ENCODE results near the gene SMC1B. TPM values are rescaled to one million over a fixed set of nuclear protein-coding genes. Genes with fewer than 3 reads are reported as not detected.

SMC1B gene
- total and polyA plus RNA-seq, 5 donors from 2014 or later = not detected

- Histone ChIP-seq H3K27ac (ENCODE audit: insufficient read depth, low read length, poor library complexity, severe bottlenecking) (no peak overlapping the region), H3K27me3 (ENCODE audit: control insufficient read depth, insufficient read depth, low read length) (no peaks in the 10 kb centered on the region), H3K4me3 (ENCODE audit: low read depth, low read length) (no peak overlapping the region), H3K9me3 (ENCODE audit: control insufficient read depth in 2 of 2, low read length in 2 of 2) (no peaks in the 10 kb centered on the region), H3K36me3 (ENCODE audit: control insufficient read depth, insufficient read depth, low read length) (no peaks in the 10 kb centered on the region), H3K4me1 (ENCODE audit: control insufficient read depth, insufficient read depth, low read length, poor library complexity, severe bottlenecking) (peaks cover 10% of the 10 kb centered on the region)
- Mint-ChIP-seq H3K4me3 (no peak overlapping the region), H3K27ac (no peak overlapping the region), H3K36me3 (no peaks in the 10 kb centered on the region), H3K27me3 (no peaks in the 10 kb centered on the region), H3K4me1 (peaks cover 0 to 8% (median 4%) of the 10 kb centered on the region in 4 donors), H3K9me3 (peaks cover 0 to 4% (median 0%) of the 10 kb centered on the region in 7 donors)
- no peak for ATAC-seq (ENCODE audit: low read depth in 2 of 2)
- no peak for DNase-seq
Measured at GRCh38 chr22:45418056-45418769, 4.8 kb upstream of the SMC1B start.

GRCh38 chr22:45413013-45413367 is 409 bp downstream of the SMC1B start:
- H3K27ac ChIP-seq (ENCODE audit: insufficient read depth, low read length, poor library complexity, severe bottlenecking) = no peak overlapping the region
- Mint-ChIP-seq H3K36me3 (no peaks in the 10 kb centered on the region), H3K27ac (no peak overlapping the region), H3K9me3 (peaks cover 0 to 4% (median 0%) of the 10 kb centered on the region in 7 donors), H3K4me3 (peak overlapping the region in 2 of 4 donors; percentile 58 to 70), H3K27me3 (peaks cover 7% of the 10 kb centered on the region), H3K4me1 (peaks cover 0 to 14% (median 6%) of the 10 kb centered on the region in 4 donors)
- DNase-seq (no peak), ATAC-seq (ENCODE audit: low read depth in 2 of 2) (no peak)
- H3K36me3 ChIP-seq (ENCODE audit: control insufficient read depth, insufficient read depth, low read length) = no peaks in the 10 kb centered on the region
- H3K27me3 ChIP-seq (ENCODE audit: control insufficient read depth, insufficient read depth, low read length) = peaks cover 1% of the 10 kb centered on the region
- peaks cover 14% of the 10 kb centered on the region for H3K4me1 ChIP-seq (ENCODE audit: control insufficient read depth, insufficient read depth, low read length, poor library complexity, severe bottlenecking)
- no peaks in the 10 kb centered on the region for H3K9me3 ChIP-seq (ENCODE audit: control insufficient read depth in 2 of 2, low read length in 2 of 2)
- no peak overlapping the region for H3K4me3 ChIP-seq (ENCODE audit: low read depth, low read length)

GRCh38 chr22:45407793-45408192 is 5.6 kb downstream of the SMC1B start:
- no peaks in the 10 kb centered on the region for H3K9me3 ChIP-seq (ENCODE audit: control insufficient read depth in 2 of 2, low read length in 2 of 2)
- Mint-ChIP-seq H3K4me1 (peaks cover 0 to 6% (median 2%) of the 10 kb centered on the region in 4 donors), H3K27ac (no peak overlapping the region), H3K4me3 (no peak overlapping the region), H3K27me3 (peaks cover 18% of the 10 kb centered on the region), H3K36me3 (peaks cover 4% of the 10 kb centered on the region), H3K9me3 (peaks cover 0 to 11% (median 4%) of the 10 kb centered on the region in 7 donors)
- no peaks in the 10 kb centered on the region for H3K4me1 ChIP-seq (ENCODE audit: control insufficient read depth, insufficient read depth, low read length, poor library complexity, severe bottlenecking)
- H3K27me3 ChIP-seq (ENCODE audit: control insufficient read depth, insufficient read depth, low read length) = peaks cover 1% of the 10 kb centered on the region
- H3K36me3 ChIP-seq (ENCODE audit: control insufficient read depth, insufficient read depth, low read length) = no peaks in the 10 kb centered on the region
- no peak overlapping the region for H3K27ac ChIP-seq (ENCODE audit: insufficient read depth, low read length, poor library complexity, severe bottlenecking)
- DNase-seq = no peak
- no peak for ATAC-seq (ENCODE audit: low read depth in 2 of 2)
- H3K4me3 ChIP-seq (ENCODE audit: low read depth, low read length) = no peak overlapping the region

- Histone ChIP-seq H3K27ac (ENCODE audit: insufficient read depth, low read length, poor library complexity, severe bottlenecking) (no peak overlapping the region), H3K27me3 (ENCODE audit: control insufficient read depth, insufficient read depth, low read length) (peaks cover 2% of the 10 kb centered on the region), H3K36me3 (ENCODE audit: control insufficient read depth, insufficient read depth, low read length) (no peaks in the 10 kb centered on the region), H3K9me3 (ENCODE audit: control insufficient read depth in 2 of 2, low read length in 2 of 2) (no peaks in the 10 kb centered on the region), H3K4me1 (ENCODE audit: control insufficient read depth, insufficient read depth, low read length, poor library complexity, severe bottlenecking) (no peaks in the 10 kb centered on the region), H3K4me3 (ENCODE audit: low read depth, low read length) (no peak overlapping the region)
- H3K36me3 Mint-ChIP-seq = no peaks in the 10 kb centered on the region
- peaks cover 19% of the 10 kb centered on the region for H3K27me3 Mint-ChIP-seq
- H3K27ac Mint-ChIP-seq = no peak overlapping the region
- ATAC-seq (ENCODE audit: low read depth in 2 of 2) = no peak
- no peaks in the 10 kb centered on the region for H3K4me1 Mint-ChIP-seq
- peaks cover 0 to 5% (median 0%) of the 10 kb centered on the region in 7 donors for H3K9me3 Mint-ChIP-seq
- no peak overlapping the region for H3K4me3 Mint-ChIP-seq
- no peak for DNase-seq
Measured at GRCh38 chr22:45402466-45402985, 10.9 kb downstream of the SMC1B start.

GRCh38 chr22:45399712-45400445 is 13.5 kb downstream of the SMC1B start:
- DNase-seq = no peak
- H3K27ac Mint-ChIP-seq = no peak overlapping the region
- H3K36me3 ChIP-seq (ENCODE audit: control insufficient read depth, insufficient read depth, low read length) = no peaks in the 10 kb centered on the region

GRCh38 chr22:45398214-45398613 is 15.2 kb downstream of the SMC1B start:
- no peaks in the 10 kb centered on the region for H3K4me1 ChIP-seq (ENCODE audit: control insufficient read depth, insufficient read depth, low read length, poor library complexity, severe bottlenecking)
- H3K27ac Mint-ChIP-seq = no peak overlapping the region
- no peaks in the 10 kb centered on the region for H3K9me3 Mint-ChIP-seq
- H3K27ac ChIP-seq (ENCODE audit: insufficient read depth, low read length, poor library complexity, severe bottlenecking) = no peak overlapping the region
- no peaks in the 10 kb centered on the region for H3K4me1 Mint-ChIP-seq
- no peak overlapping the region for H3K4me3 Mint-ChIP-seq
- H3K36me3 ChIP-seq (ENCODE audit: control insufficient read depth, insufficient read depth, low read length) = no peaks in the 10 kb centered on the region
- no peak for ATAC-seq (ENCODE audit: low read depth in 2 of 2)
- no peak for DNase-seq
- H3K27me3 Mint-ChIP-seq = peaks cover 20% of the 10 kb centered on the region
- peaks cover 4% of the 10 kb centered on the region for H3K27me3 ChIP-seq (ENCODE audit: control insufficient read depth, insufficient read depth, low read length)
- no peaks in the 10 kb centered on the region for H3K9me3 ChIP-seq (ENCODE audit: control insufficient read depth in 2 of 2, low read length in 2 of 2)
- H3K36me3 Mint-ChIP-seq = no peaks in the 10 kb centered on the region
- H3K4me3 ChIP-seq (ENCODE audit: low read depth, low read length) = no peak overlapping the region

More at GRCh38 chr22:45399712-45400445, 13.5 kb downstream of the SMC1B start:
- no peak for ATAC-seq (ENCODE audit: low read depth in 2 of 2)
- Histone ChIP-seq H3K4me1 (ENCODE audit: control insufficient read depth, insufficient read depth, low read length, poor library complexity, severe bottlenecking) (no peaks in the 10 kb centered on the region), H3K27me3 (ENCODE audit: control insufficient read depth, insufficient read depth, low read length) (peaks cover 4% of the 10 kb centered on the region), H3K4me3 (ENCODE audit: low read depth, low read length) (no peak overlapping the region), H3K27ac (ENCODE audit: insufficient read depth, low read length, poor library complexity, severe bottlenecking) (no peak overlapping the region), H3K9me3 (ENCODE audit: control insufficient read depth in 2 of 2, low read length in 2 of 2) (no peaks in the 10 kb centered on the region)
- no peak overlapping the region for H3K4me3 Mint-ChIP-seq
- peaks cover 13% of the 10 kb centered on the region for H3K27me3 Mint-ChIP-seq
- no peaks in the 10 kb centered on the region for H3K36me3 Mint-ChIP-seq
- H3K4me1 Mint-ChIP-seq = no peaks in the 10 kb centered on the region
- H3K9me3 Mint-ChIP-seq = peaks cover 0 to 1% (median 0%) of the 10 kb centered on the region in 7 donors

GRCh38 chr22:45397806-45398205 is 15.6 kb downstream of the SMC1B start:
- Mint-ChIP-seq H3K4me1 (no peaks in the 10 kb centered on the region), H3K27me3 (peaks cover 20% of the 10 kb centered on the region), H3K36me3 (no peaks in the 10 kb centered on the region), H3K4me3 (no peak overlapping the region), H3K9me3 (no peaks in the 10 kb centered on the region), H3K27ac (no peak overlapping the region)
- no peaks in the 10 kb centered on the region for H3K4me1 ChIP-seq (ENCODE audit: control insufficient read depth, insufficient read depth, low read length, poor library complexity, severe bottlenecking)
- H3K27ac ChIP-seq (ENCODE audit: insufficient read depth, low read length, poor library complexity, severe bottlenecking) = no peak overlapping the region
- no peak overlapping the region for H3K4me3 ChIP-seq (ENCODE audit: low read depth, low read length)
- ATAC-seq (ENCODE audit: low read depth in 2 of 2) (peak in 1 of 2 donors; percentile 34), DNase-seq (peak in 1 of 3 donors; percentile 18)
- H3K27me3 ChIP-seq (ENCODE audit: control insufficient read depth, insufficient read depth, low read length) = peaks cover 4% of the 10 kb centered on the region
- H3K36me3 ChIP-seq (ENCODE audit: control insufficient read depth, insufficient read depth, low read length) = no peaks in the 10 kb centered on the region
- no peaks in the 10 kb centered on the region for H3K9me3 ChIP-seq (ENCODE audit: control insufficient read depth in 2 of 2, low read length in 2 of 2)
